ENCODE results near the gene TMEM117.

DNA sequence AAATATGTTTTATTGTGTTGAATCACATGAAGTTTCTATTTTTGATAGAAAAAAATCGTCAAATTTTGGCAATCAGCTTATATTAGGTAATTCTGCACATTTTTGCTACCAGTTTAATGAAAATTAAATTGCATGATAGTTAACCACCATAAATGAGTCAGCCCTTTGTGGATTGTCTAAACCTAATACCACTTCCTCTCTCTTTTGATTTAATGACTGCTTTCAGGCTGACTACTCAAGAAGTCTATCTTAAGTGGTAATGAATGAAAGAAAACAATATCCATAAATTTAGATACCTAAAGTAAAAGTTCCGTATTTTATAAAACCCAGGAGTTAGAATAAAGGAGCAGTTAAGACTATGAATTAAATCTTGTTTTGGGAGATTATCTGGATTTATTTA, 450.5 kb downstream of the TMEM117 start:
- TF ChIP-seq, protein P1, sequence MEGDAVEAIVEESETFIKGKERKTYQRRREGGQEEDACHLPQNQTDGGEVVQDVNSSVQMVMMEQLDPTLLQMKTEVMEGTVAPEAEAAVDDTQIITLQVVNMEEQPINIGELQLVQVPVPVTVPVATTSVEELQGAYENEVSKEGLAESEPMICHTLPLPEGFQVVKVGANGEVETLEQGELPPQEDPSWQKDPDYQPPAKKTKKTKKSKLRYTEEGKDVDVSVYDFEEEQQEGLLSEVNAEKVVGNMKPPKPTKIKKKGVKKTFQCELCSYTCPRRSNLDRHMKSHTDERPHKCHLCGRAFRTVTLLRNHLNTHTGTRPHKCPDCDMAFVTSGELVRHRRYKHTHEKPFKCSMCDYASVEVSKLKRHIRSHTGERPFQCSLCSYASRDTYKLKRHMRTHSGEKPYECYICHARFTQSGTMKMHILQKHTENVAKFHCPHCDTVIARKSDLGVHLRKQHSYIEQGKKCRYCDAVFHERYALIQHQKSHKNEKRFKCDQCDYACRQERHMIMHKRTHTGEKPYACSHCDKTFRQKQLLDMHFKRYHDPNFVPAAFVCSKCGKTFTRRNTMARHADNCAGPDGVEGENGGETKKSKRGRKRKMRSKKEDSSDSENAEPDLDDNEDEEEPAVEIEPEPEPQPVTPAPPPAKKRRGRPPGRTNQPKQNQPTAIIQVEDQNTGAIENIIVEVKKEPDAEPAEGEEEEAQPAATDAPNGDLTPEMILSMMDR (IDR thresholded peaks at IDR 0.05; ENCODE audit: insufficient read depth, low read depth, low read length) = no peak
- no peak for TF ChIP-seq EZH2 (IDR thresholded peaks at IDR 0.05; ENCODE audit: insufficient read depth, low read length)
